Measurements from ENCODE around the gene VSTM4.

Gene VSTM4

GRCh38 chr10:49093922-49094321, 21.4 kb downstream of the VSTM4 start:
- no peak for DNase-seq

DNA sequence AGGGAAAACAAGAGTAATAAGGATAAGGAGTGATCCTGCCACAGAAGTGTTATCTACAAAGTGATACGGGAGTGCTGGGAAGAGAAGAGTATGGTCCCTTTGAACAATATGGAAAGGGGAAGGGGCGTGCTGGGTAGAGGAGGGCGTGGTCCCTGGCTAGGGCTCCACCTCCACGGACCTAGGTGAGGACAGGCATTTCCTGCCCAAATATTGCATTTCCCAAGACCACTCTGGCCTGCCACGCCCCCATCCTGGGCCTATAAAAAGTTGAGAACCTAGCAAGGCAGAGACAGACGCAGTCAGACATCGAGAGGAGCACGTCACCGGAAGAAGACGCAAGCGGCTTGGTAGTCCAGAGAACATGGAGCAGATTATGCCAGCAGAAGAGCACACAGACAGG, 22.8 kb downstream of the VSTM4 start:
- DNase-seq, result no peak

GRCh38 chr10:49091450-49092210, 23.7 kb downstream of the VSTM4 start:
- DNase-seq, result no peak

- DNase-seq, result no peak
Measured at GRCh38 chr10:49090696-49091380, 24.5 kb downstream of the VSTM4 start.

- no peak for DNase-seq
Measured at GRCh38 chr10:49090189-49090575, 25.1 kb downstream of the VSTM4 start.

GRCh38 chr10:49089557-49090188, 25.6 kb downstream of the VSTM4 start:
- no peak for DNase-seq

GRCh38 chr10:49089152-49089551, 26.2 kb downstream of the VSTM4 start:
- no peak for DNase-seq

DNA sequence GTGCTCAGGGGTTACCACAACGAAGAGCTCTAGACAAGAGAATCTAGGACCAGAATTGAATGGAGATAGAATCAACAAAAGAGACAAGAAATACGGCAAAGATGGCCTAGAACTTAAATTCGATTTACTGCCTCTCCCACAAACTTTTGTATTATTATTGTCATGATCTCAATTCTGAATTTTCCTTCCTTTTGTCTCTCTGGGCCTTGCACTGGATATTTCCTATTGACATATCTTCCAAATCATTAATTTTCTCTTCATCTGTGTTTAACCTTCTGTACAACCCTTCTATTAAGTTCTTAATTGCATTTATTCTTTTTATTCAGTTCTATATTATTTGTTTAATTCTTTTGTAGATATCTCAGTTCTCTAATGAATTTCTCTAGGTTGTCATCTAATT, 28.4 kb downstream of the VSTM4 start:
- no peak for DNase-seq

DNA sequence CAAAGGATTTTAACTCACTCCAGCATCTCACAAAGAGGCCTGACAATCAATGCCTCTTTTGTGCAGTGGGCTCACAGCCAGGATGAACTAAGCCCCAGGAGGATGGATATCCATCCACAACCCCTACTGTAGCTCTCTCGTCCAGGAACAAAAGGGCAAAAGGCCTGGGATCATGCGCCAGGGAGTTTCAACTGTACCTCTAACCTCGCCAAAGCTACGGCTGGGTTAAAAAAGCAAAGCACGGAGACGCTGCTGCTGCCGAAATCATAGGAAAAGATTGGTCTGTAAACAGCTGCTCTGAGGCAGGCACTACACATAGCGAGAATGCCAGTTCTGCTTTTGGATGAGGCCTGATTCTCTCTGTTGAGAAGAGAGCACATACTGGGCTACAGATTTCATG, 32.1 kb downstream of the VSTM4 start:
- peak in 30 of 56 donors; percentile 6 to 53 (median 28) for DNase-seq

GRCh38 chr10:49082766-49083165, 32.6 kb downstream of the VSTM4 start:
- DNase-seq, result peak in 31 of 56 donors; percentile 11 to 61 (median 37)

DNA sequence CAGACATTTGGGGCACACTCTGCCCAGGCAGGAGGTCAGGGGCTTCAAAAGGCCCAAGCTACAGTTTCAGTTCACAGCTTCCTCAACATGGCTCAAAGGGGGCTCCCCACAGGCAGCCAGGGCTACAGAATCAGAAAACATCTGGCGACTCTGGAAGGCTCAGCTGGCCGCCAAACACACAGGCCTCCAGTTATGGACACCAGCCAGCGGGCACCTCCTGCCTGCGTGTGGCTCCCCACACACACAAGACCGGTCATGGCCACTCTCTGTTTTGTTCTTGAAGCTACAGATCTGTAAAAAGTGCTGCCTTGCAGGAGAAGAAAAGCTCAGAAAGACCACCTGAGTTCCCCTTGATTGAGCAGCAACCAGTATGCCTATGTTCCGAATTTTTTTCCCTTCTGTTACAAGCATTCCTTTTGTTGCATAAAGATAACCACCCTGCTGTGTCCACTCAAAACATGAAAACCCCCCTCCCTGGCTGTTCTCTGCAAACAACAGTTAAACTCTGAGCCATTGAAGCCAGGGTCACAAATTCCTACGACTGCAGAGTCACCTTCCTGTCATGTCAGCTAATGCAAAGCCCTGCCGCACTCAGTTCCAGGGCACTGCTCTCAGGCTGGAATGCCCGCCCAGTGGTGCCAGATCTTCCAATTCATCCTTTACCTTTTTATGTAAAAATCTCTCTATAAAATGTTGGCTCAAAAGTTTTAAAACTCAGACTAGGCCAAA, 33.6 kb downstream of the VSTM4 start:
- DNase-seq, result peak in 5 of 56 donors; percentile 9 to 37 (median 24)

DNA sequence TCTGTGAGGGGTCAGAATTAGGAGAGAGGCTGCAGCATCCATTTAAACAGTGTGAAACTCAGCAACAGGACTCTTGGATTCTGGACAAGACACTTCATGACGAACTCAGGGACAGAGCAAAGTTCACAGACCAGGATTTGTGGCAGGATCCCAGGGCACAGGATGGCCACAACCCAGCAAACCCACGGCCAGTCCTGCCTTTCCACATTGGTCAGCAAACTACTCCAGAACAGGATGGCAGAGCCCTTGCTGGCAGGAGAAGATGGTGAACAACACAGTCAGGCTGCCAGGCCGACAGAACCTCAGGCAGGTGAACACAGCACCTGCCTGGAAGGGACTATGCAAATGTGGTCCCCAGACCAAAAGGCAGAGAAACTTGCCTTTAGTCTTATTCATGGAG, 34.4 kb downstream of the VSTM4 start:
- DNase-seq, result no peak

- DNase-seq, result no peak
Measured at GRCh38 chr10:49080071-49080470, 35.3 kb downstream of the VSTM4 start.

DNA sequence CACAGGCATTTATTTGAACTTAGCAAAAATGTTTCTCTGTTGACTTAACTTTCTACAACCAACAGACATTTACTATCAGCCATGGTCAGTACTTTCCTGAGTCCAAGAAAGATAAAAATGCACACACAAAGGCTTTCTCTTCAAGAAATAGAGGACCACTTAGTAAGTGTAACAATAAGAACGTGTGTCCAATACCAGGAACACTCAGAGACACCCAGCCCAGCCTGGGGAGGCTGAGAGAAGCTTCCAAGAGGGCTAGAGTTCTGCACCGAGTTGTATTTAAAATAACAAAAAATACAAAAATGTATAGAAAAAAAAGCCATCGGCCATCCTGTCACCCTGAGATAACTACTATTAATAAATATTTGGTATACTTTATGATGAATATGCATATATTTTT, 35.8 kb downstream of the VSTM4 start:
- no peak for DNase-seq

- DNase-seq, result no peak
Measured at GRCh38 chr10:49079072-49079471, 36.2 kb downstream of the VSTM4 start.

- no peak for DNase-seq
Measured at GRCh38 chr10:49078433-49078832, 36.9 kb downstream of the VSTM4 start.

- DNase-seq, result no peak
Measured at GRCh38 chr10:49076741-49077521, 38.4 kb downstream of the VSTM4 start.

DNA sequence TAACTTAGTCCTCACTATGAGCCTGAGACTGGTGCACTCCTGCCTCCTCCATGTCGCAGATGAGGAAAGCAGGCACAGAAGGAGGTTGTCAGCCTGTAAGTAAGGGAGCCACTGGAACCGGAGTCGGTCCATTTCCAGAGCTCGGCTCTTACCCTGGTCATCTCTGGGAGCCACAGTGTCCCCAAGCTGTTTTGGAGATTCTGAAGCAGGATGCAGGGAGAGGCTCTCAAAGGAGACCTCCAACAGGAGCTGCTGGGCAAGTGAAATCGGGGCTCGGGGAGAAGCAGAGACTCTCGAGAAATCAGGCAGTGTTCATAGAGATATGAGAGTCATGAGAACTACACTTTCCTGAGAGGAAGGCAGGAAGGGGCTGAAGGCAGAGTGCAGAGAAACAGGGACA, 39.0 kb downstream of the VSTM4 start:
- no peak for DNase-seq

DNA sequence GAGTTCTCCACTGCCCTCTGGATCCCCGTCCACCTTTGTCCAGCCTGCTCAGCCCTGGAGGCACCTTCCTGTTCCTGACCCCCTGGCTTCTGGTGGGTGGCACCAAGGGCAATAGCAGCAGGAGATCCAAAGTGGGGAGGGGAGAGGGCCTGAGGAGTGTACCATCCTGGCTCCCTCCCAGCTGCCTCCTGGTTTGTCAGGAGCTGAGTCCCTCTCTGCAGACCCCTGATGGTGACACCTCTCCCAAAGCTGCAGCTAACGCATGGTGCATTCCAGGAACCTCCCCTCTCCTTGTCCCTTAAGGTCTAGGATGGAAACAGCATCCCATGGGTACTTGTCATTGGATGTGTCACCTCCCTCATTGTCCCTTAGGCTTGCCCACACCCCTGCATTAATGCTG, 39.6 kb downstream of the VSTM4 start:
- no peak for DNase-seq

DNA sequence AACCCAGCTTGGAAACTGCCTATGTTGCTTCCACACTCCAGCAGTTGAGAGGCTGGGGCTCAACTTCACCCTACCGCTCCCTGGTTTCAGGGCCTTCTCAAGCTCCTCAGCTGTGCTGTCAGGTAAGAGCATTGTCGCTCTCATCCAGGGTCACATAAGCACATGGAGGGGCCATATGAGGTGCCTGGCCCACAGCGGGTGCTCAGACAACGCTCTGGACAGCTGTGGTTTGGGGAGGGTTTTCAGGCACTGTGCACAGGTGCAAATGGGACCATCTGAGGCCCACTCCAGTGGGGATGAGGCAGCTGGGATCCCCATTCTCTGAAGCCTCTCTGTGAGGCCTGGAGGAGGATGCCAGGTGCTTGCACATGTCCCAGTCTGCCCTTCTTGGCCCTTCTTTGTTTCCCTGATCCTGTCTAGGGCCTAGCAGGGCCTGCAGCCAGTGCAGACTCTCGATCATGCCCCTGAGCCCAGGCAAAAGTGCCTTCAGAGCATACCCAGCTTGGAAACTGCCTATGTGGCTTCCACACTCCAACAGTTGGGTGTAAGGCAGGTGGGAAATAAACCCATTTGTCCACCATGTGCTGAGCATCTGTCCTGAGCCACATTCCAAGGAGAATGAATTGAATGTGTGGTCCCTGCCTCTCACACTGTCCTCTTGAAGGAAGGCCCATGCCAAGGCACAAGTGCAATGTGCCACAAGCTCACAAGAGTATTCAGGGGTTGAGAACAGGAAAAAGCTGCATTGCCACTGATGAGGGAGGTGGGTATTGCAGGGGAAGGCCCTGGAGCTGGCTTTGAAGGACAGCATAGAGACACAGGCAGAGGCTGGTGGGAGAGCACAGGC, 40.3 kb downstream of the VSTM4 start:
- DNase-seq, result no peak
